ENCODE measurements around the gene RBP2.
A peak's percentile ranks its signal among the peaks of the same experiment; 100 is the strongest.

Gene RBP2

GRCh38 chr3:139480585-139480984, 4.3 kb upstream of the RBP2 start:
- no peak for DNase-seq

GRCh38 chr3:139477710-139478640, 1.7 kb upstream of the RBP2 start:
- no peak for DNase-seq

- DNase-seq = no peak
Observed at GRCh38 chr3:139473155-139473771, 3.1 kb downstream of the RBP2 start.

- no peak for DNase-seq
Observed at GRCh38 chr3:139472380-139473010, 3.8 kb downstream of the RBP2 start.

GRCh38 chr3:139470199-139470598, 6.1 kb downstream of the RBP2 start:
- no peak for DNase-seq

- DNase-seq = no peak
Observed at GRCh38 chr3:139468399-139468798, 7.9 kb downstream of the RBP2 start.

GRCh38 chr3:139466360-139466759, 10.0 kb downstream of the RBP2 start:
- DNase-seq = no peak

GRCh38 chr3:139465636-139466035, 10.7 kb downstream of the RBP2 start:
- DNase-seq = no peak

GRCh38 chr3:139463466-139463865, 12.8 kb downstream of the RBP2 start:
- no peak for DNase-seq

GRCh38 chr3:139460529-139460928, 15.8 kb downstream of the RBP2 start:
- no peak for DNase-seq

GRCh38 chr3:139460076-139460475, 16.2 kb downstream of the RBP2 start:
- no peak for DNase-seq

GRCh38 chr3:139458348-139458747, 18.0 kb downstream of the RBP2 start:
- DNase-seq = no peak

GRCh38 chr3:139457066-139457465, 19.2 kb downstream of the RBP2 start:
- DNase-seq = no peak

GRCh38 chr3:139456386-139456785, 19.9 kb downstream of the RBP2 start:
- DNase-seq = no peak

GRCh38 chr3:139455855-139456254, 20.5 kb downstream of the RBP2 start:
- peak; percentile 12 for DNase-seq

GRCh38 chr3:139455206-139455605, 21.1 kb downstream of the RBP2 start:
- DNase-seq = no peak

- DNase-seq = no peak
Observed at GRCh38 chr3:139454346-139454745, 22.0 kb downstream of the RBP2 start.

GRCh38 chr3:139450159-139450558, 26.2 kb downstream of the RBP2 start:
- DNase-seq = no peak

GRCh38 chr3:139449566-139449965, 26.8 kb downstream of the RBP2 start:
- DNase-seq = no peak

- DNase-seq = no peak
Observed at GRCh38 chr3:139448104-139448503, 28.2 kb downstream of the RBP2 start.

GRCh38 chr3:139447486-139447885, 28.8 kb downstream of the RBP2 start:
- DNase-seq = no peak

GRCh38 chr3:139444446-139444845, 31.9 kb downstream of the RBP2 start:
- DNase-seq = no peak

- no peak for DNase-seq
Observed at GRCh38 chr3:139443186-139443585, 33.1 kb downstream of the RBP2 start.

- no peak for DNase-seq
Observed at GRCh38 chr3:139441656-139442055, 34.7 kb downstream of the RBP2 start.

All from NCI-H2171 (cell line).